HG02943 (cell line): ENCODE data around the gene CDK4.
"Not testable (repeated sequence)": the region's sequence is repeated elsewhere in the genome, so short reads cannot be mapped to it uniquely, and the experiment has no call there.

Source experiments
- ATAC-seq: cut with Tn5 transposase; IDR thresholded peaks from one replicate; pipeline ENCODE4 v1.9.1; 2021; ENCODE audit warnings: mild to moderate bottlenecking, low read depth, moderate library complexity; ENCODE audit not compliant: unreplicated experiment

CDK4 gene

GRCh38 chr12:57727758-57728395 is 24.2 kb downstream of the CDK4 start:
- no peak for ATAC-seq

GRCh38 chr12:57726884-57727757 is 25.0 kb downstream of the CDK4 start:
- ATAC-seq, result no peak

GRCh38 chr12:57726151-57726883 is 25.8 kb downstream of the CDK4 start:
- ATAC-seq, result no peak

GRCh38 chr12:57725851-57726150 is 26.3 kb downstream of the CDK4 start:
- ATAC-seq, result no peak

GRCh38 chr12:57724936-57725740 is 27.0 kb downstream of the CDK4 start:
- ATAC-seq, result no peak

GRCh38 chr12:57724003-57724935 is 27.8 kb downstream of the CDK4 start:
- ATAC-seq, result no peak

DNA sequence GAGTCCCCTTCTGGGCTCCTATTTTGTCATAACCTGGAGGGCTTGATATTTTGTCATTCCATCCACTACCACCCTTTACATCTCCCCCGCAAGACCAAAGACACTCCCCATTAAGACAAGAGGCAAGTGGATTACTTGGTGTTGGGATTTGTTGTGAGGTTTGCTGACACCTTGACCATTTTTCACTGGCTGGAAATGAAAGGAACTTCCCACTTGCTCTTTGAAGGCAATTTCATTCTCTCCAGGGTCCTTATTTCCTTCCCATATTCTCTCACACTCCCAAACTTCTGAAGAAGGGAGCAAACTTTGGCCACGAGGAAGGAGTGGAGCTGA is 28.5 kb downstream of the CDK4 start:
- ATAC-seq, result no peak

- ATAC-seq, result no peak
Observed at GRCh38 chr12:57722716-57723629, 29.1 kb downstream of the CDK4 start.

GRCh38 chr12:57721846-57722608 is 30.1 kb downstream of the CDK4 start:
- not testable (repeated sequence) for ATAC-seq

DNA sequence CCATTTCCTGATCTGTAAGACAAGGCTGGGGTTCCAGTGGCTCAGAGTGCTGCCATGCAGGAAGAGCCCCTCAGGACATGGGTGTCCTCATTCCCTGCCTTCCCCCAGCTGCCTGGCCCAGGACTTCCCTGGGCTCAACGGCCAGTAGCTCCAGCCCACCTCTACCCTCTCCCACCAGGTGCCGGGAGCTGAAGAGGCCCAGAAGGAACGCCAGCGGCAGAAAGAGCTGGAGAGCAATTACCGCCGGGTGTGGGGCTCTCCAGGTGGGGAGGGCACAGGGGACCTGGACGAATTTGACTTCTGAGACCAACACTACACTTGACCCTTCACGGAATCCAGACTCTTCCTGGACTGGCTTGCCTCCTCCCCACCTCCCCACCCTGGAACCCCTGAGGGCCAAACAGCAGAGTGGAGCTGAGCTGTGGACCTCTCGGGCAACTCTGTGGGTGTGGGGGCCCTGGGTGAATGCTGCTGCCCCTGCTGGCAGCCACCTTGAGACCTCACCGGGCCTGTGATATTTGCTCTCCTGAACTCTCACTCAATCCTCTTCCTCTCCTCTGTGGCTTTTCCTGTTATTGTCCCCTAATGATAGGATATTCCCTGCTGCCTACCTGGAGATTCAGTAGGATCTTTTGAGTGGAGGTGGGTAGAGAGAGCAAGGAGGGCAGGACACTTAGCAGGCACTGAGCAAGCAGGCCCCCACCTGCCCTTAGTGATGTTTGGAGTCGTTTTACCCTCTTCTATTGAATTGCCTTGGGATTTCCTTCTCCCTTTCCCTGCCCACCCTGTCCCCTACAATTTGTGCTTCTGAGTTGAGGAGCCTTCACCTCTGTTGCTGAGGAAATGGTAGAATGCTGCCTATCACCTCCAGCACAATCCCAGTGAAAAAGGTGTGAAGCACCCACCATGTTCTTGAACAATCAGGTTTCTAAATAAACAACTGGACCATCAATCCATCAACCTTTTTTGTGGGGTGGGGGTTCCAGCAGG is 31.2 kb downstream of the CDK4 start:
- no peak for ATAC-seq

DNA sequence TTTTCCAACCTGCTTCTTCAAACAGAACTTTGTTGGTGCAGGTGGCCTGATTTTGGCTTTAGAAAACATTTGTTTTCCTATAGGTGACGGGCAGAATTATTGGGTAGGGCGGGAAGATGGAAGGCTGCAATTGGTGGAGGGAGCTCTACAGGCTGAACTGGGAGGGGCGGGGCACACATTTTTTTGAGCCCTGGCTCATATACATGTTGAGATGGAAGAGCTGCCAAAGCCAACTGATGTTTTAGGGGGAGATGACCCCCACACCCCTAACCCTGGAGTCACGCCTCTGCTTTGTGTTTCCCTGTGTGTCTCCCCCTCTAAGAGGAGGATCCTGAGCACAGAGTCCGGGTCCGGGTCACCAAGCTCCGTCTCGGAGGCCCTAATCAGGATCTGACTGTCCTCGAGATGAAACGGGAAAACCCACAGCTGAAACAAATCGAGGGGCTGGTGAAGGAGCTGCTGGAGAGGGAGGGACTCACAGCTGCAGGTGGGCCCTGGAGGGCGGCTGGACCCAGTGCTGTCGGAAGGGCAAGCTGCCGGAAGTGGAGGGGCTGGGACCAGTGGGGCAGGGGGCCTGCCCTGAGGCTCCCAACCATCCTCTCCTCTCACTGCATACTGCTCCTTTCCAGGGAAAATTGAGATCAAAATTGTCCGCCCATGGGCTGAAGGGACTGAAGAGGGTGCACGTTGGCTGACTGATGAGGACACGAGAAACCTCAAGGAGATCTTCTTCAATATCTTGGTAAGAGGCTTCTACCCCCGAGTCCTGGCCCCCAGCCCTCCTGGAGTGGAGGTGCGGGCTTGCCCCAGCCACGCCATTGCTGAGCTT is 32.1 kb downstream of the CDK4 start:
- ATAC-seq, result no peak

GRCh38 chr12:57718641-57719528 is 33.2 kb downstream of the CDK4 start:
- ATAC-seq, result no peak

- ATAC-seq, result no peak
Observed at GRCh38 chr12:57717846-57718640, 34.1 kb downstream of the CDK4 start.

DNA sequence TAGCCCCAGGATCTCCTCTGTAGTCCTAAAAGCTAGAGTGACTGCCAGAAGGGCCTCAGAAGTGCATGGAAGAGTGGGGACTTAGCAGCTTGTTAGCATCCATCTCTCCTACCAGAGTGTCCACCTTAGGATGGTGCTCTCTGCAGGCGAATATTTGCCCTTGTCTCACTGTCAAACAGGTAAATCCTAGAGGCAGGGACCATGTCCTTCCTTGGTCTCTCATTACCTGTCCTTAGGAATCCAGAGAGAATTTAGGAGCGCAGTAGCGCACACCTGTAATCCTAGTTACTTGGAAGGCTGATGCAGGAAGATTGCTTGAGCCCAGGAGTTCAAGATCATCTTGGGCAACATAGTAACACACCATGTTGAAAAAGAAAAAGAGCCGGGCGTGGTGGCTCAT is 35.0 kb downstream of the CDK4 start:
- ATAC-seq, result no peak
